GM23338 (cell line): Measurements from ENCODE around the gene LDB3. TPM values are rescaled to one million over a fixed set of nuclear protein-coding genes. Genes with fewer than 3 reads are reported as not detected.

Experiments
- ATAC-seq: fragments of 200-7000 bp; cut with Tn5 transposase; 3 replicates; pipeline ENCODE4 v1.9.1; 2020
- DNase-seq: peaks from one replicate; pipeline ENCODE4 v3.0.0-alpha.2; 2015; ENCODE audit warnings: low spot score
- H2AFZ ChIP-seq: fragments of 200-600 bp; sonication (generic); 2 replicates; pipeline ENCODE4 v1.8.0; 2016; ENCODE audit warnings: antibody characterized with exemption, mild to moderate bottlenecking, moderate library complexity
- H3F3A ChIP-seq: fragments of 200-600 bp; sonication (generic); replicated peaks from 2 replicates; pipeline ENCODE4 v1.8.0; 2017; ENCODE audit warnings: antibody characterized with exemption, mixed run types, low read depth
- H3K27ac ChIP-seq: fragments of 200-600 bp; sonication (generic); 2 replicates; pipeline ENCODE4 v1.6.1; 2016; ENCODE audit warnings: low read depth
- H3K27me3 ChIP-seq: fragments of 200-600 bp; sonication (generic); 2 replicates; pipeline ENCODE4 v1.8.0; 2016; ENCODE audit warnings: mild to moderate bottlenecking, mixed run types, moderate library complexity; ENCODE audit not compliant: insufficient read depth
- H3K36me3 ChIP-seq: fragments of 200-600 bp; sonication (generic); 2 replicates; pipeline ENCODE4 v1.8.0; 2016; ENCODE audit warnings: mild to moderate bottlenecking; ENCODE audit not compliant: insufficient read depth
- H3K4me1 ChIP-seq: fragments of 200-600 bp; sonication (generic); 2 replicates; pipeline ENCODE4 v1.8.0; 2016; ENCODE audit warnings: mild to moderate bottlenecking, moderate library complexity; ENCODE audit not compliant: insufficient read depth
- H3K4me2 ChIP-seq: fragments of 200-600 bp; sonication (generic); 2 replicates; pipeline ENCODE4 v1.7.1; 2017; ENCODE audit warnings: mixed run types
- H3K4me3 ChIP-seq: fragments of 200-600 bp; sonication (generic); 2 replicates; pipeline ENCODE4 v1.6.1; 2016; ENCODE audit warnings: mixed run types
- H3K79me2 ChIP-seq: fragments of 200-600 bp; sonication (generic); replicated peaks from 2 replicates; pipeline ENCODE4 v1.8.0; 2017; ENCODE audit warnings: mild to moderate bottlenecking; ENCODE audit not compliant: insufficient read depth
- H3K9me2 ChIP-seq: fragments of 200-600 bp; sonication (generic); 2 replicates; pipeline ENCODE4 v1.8.0; 2017; ENCODE audit not compliant: insufficient read depth
- H4K20me1 ChIP-seq: fragments of 200-600 bp; sonication (generic); replicated peaks from 2 replicates; pipeline ENCODE4 v1.8.0; 2017; ENCODE audit warnings: mild to moderate bottlenecking; ENCODE audit not compliant: insufficient read depth
- H3K27ac Mint-ChIP-seq: 2 replicates; pipeline ENCODE4 v1.8.0; 2020; ENCODE audit warnings: inconsistent platforms, mild to moderate bottlenecking, moderate library complexity, mixed read lengths
- H3K27me3 Mint-ChIP-seq: 3 replicates; pipeline ENCODE4 v1.8.0; 2022; ENCODE audit warnings: low read depth, mild to moderate bottlenecking, moderate library complexity, mixed read lengths, inconsistent platforms; ENCODE audit not compliant: insufficient read depth, poor library complexity
- H3K36me3 Mint-ChIP-seq: 3 replicates; pipeline ENCODE4 v1.8.0; 2021; ENCODE audit warnings: low read depth, mild to moderate bottlenecking, inconsistent platforms, moderate library complexity, mixed read lengths
- H3K4me1 Mint-ChIP-seq: 3 replicates; pipeline ENCODE4 v1.8.0; 2020; ENCODE audit warnings: mild to moderate bottlenecking, inconsistent platforms, mixed read lengths
- H3K4me3 Mint-ChIP-seq: 3 replicates; pipeline ENCODE4 v1.8.0; 2021; ENCODE audit warnings: moderate library complexity, mild to moderate bottlenecking, inconsistent platforms, mixed read lengths
- H3K9me3 Mint-ChIP-seq: 3 replicates; pipeline ENCODE4 v1.8.0; 2020; ENCODE audit warnings: moderate library complexity, mild to moderate bottlenecking, inconsistent platforms, mixed read lengths
- CREB1 ChIP-seq: fragments of 250-450 bp; sonication (Bioruptor Pico); IDR thresholded peaks from 2 replicates; pipeline ENCODE4 v1.5.0; 2020; ENCODE audit warnings: low read depth, mild to moderate bottlenecking, moderate library complexity
- EZH2 ChIP-seq: fragments of 200-600 bp; sonication (generic); IDR thresholded peaks from one replicate; pipeline ENCODE4 v1.8.0; 2017; ENCODE audit warnings: antibody characterized with exemption, mild to moderate bottlenecking, low read depth; ENCODE audit not compliant: unreplicated experiment
- EZH2phosphoT487 ChIP-seq: fragments of 200-600 bp; sonication (generic); IDR thresholded peaks from one replicate; pipeline ENCODE4 v1.8.1; 2018; ENCODE audit warnings: antibody characterized with exemption; ENCODE audit not compliant: unreplicated experiment
- JUNB ChIP-seq: IDR thresholded peaks from one replicate; pipeline ENCODE4 v1.6.1; 2016; ENCODE audit warnings: antibody characterized with exemption; ENCODE audit not compliant: unreplicated experiment
- NANOG ChIP-seq: IDR thresholded peaks from 2 replicates; pipeline ENCODE4 v1.6.1; 2016; ENCODE audit warnings: antibody characterized with exemption, borderline replicate concordance
- POLR2AphosphoS5 ChIP-seq: IDR thresholded peaks from 2 replicates; pipeline ENCODE4 v1.6.1; 2016; ENCODE audit warnings: antibody characterized with exemption, low read depth
- STAT1 ChIP-seq: IDR thresholded peaks from one replicate; pipeline ENCODE4 v1.6.1; 2016; ENCODE audit warnings: antibody characterized with exemption; ENCODE audit not compliant: unreplicated experiment
- ZNF114 ChIP-seq: fragments of 250-450 bp; sonication (Bioruptor Pico); IDR thresholded peaks from 2 replicates; pipeline ENCODE4 v1.5.0; 2020; ENCODE audit warnings: mild to moderate bottlenecking, moderate library complexity
- ZNF331 ChIP-seq: fragments of 250-450 bp; sonication (Bioruptor Pico); IDR thresholded peaks from 2 replicates; pipeline ENCODE4 v1.5.0; 2020; ENCODE audit warnings: low read depth, mild to moderate bottlenecking, moderate library complexity
- polyA plus RNA-seq: library from polyadenylated mRNA; unstranded; fragments of >200 nt; fragmentation: Nextera tagmentation; extraction: Ambion mirVana; gene quantifications from 2 replicates; pipeline ENCODE4 v1.2.1, GENCODE V29; 2016
- total RNA-seq: library from RNA; depleted of rRNA; stranded (reverse); fragments of >200 nt; shearing (Covaris generic); gene quantifications from 2 replicates; pipeline ENCODE4 v1.2.3, GENCODE V29; 2014
- TF ChIP-seq, protein P1 (sequence below), 2 experiments: fragments of 200-600 bp in 1 of 2; sonication (generic) in 1 of 2; conservative IDR thresholded peaks; 2 replicates each; pipeline versions ENCODE4 v1.5.1 to v1.6.1; 2016 to 2017; ENCODE audit warnings: antibody characterized with exemption in 2 of 2, low read depth in 2 of 2, mild to moderate bottlenecking in 2 of 2, moderate library complexity in 1 of 2
- TF ChIP-seq, protein P2 (sequence below): IDR thresholded peaks from 2 replicates; pipeline ENCODE4 v1.6.1; 2016; ENCODE audit warnings: antibody characterized with exemption
- TF ChIP-seq, protein P3 (sequence below): IDR thresholded peaks from one replicate; pipeline ENCODE4 v1.6.1; 2018; ENCODE audit warnings: antibody characterized with exemption; ENCODE audit not compliant: unreplicated experiment
- TF ChIP-seq, protein P4 (sequence below): fragments of 250-450 bp; sonication (Bioruptor Pico); IDR thresholded peaks from 2 replicates; pipeline ENCODE4 v1.5.0; 2020; ENCODE audit warnings: mild to moderate bottlenecking, moderate library complexity

The LDB3 gene
- total and polyA plus RNA-seq, 2 experiments from 2014 or later = 0.14 to 0.16 TPM

DNA sequence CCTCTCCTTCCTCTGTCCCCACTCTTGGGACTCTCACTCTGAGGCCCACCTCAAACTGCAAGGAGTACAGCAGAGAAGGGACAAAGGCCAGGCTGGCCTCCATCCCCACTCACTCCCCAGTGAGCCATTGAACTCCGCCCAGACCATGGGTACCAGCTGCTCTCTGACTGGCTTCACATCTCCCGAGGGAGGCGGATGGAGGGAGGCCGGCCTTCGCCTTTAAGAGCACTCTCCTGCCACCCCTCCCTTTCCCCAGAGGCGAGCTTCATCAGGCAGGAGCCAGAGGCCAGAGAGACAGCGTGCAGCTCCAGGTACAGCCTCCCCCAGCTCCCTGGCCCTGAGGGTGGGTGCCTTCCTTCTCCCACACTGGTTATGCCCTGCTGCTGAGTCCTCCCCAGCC lies 1.8 kb upstream of the LDB3 start:
- peaks cover 2% of the 10 kb centered on the region; the same call in 1 of the 2 replicates for H3K4me1 ChIP-seq
- Mint-ChIP-seq H3K4me1 (peaks cover 34% of the 10 kb centered on the region), H3K4me3 (no peak overlapping the region), H3K27me3 (peaks cover 6% of the 10 kb centered on the region), H3K27ac (no peak overlapping the region), H3K36me3 (no peaks in the 10 kb centered on the region), H3K9me3 (no peaks in the 10 kb centered on the region)
- DNase-seq (no peak), ATAC-seq (no peak)
- no peaks in the 10 kb centered on the region for H3K79me2 ChIP-seq
- H4K20me1 ChIP-seq = no peaks in the 10 kb centered on the region
- H3K36me3 ChIP-seq = no peaks in the 10 kb centered on the region
- H3F3A ChIP-seq = no peaks in the 10 kb centered on the region
- no peak for TF ChIP-seq JUNB
- TF ChIP-seq, protein P1, sequence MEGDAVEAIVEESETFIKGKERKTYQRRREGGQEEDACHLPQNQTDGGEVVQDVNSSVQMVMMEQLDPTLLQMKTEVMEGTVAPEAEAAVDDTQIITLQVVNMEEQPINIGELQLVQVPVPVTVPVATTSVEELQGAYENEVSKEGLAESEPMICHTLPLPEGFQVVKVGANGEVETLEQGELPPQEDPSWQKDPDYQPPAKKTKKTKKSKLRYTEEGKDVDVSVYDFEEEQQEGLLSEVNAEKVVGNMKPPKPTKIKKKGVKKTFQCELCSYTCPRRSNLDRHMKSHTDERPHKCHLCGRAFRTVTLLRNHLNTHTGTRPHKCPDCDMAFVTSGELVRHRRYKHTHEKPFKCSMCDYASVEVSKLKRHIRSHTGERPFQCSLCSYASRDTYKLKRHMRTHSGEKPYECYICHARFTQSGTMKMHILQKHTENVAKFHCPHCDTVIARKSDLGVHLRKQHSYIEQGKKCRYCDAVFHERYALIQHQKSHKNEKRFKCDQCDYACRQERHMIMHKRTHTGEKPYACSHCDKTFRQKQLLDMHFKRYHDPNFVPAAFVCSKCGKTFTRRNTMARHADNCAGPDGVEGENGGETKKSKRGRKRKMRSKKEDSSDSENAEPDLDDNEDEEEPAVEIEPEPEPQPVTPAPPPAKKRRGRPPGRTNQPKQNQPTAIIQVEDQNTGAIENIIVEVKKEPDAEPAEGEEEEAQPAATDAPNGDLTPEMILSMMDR (conservative IDR thresholded peaks at IDR 0.05; ENCODE audit: low read depth in 2 of 2) = no peak
- TF ChIP-seq, protein P2, sequence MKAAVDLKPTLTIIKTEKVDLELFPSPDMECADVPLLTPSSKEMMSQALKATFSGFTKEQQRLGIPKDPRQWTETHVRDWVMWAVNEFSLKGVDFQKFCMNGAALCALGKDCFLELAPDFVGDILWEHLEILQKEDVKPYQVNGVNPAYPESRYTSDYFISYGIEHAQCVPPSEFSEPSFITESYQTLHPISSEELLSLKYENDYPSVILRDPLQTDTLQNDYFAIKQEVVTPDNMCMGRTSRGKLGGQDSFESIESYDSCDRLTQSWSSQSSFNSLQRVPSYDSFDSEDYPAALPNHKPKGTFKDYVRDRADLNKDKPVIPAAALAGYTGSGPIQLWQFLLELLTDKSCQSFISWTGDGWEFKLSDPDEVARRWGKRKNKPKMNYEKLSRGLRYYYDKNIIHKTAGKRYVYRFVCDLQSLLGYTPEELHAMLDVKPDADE = no peak
- no peak for TF ChIP-seq EZH2phosphoT487
- no peak for TF ChIP-seq CREB1 (CRISPR knock-in tag)
- TF ChIP-seq, protein P3, sequence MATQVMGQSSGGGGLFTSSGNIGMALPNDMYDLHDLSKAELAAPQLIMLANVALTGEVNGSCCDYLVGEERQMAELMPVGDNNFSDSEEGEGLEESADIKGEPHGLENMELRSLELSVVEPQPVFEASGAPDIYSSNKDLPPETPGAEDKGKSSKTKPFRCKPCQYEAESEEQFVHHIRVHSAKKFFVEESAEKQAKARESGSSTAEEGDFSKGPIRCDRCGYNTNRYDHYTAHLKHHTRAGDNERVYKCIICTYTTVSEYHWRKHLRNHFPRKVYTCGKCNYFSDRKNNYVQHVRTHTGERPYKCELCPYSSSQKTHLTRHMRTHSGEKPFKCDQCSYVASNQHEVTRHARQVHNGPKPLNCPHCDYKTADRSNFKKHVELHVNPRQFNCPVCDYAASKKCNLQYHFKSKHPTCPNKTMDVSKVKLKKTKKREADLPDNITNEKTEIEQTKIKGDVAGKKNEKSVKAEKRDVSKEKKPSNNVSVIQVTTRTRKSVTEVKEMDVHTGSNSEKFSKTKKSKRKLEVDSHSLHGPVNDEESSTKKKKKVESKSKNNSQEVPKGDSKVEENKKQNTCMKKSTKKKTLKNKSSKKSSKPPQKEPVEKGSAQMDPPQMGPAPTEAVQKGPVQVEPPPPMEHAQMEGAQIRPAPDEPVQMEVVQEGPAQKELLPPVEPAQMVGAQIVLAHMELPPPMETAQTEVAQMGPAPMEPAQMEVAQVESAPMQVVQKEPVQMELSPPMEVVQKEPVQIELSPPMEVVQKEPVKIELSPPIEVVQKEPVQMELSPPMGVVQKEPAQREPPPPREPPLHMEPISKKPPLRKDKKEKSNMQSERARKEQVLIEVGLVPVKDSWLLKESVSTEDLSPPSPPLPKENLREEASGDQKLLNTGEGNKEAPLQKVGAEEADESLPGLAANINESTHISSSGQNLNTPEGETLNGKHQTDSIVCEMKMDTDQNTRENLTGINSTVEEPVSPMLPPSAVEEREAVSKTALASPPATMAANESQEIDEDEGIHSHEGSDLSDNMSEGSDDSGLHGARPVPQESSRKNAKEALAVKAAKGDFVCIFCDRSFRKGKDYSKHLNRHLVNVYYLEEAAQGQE = no peak
- TF ChIP-seq EZH2 = no peak
- TF ChIP-seq, protein P4, sequence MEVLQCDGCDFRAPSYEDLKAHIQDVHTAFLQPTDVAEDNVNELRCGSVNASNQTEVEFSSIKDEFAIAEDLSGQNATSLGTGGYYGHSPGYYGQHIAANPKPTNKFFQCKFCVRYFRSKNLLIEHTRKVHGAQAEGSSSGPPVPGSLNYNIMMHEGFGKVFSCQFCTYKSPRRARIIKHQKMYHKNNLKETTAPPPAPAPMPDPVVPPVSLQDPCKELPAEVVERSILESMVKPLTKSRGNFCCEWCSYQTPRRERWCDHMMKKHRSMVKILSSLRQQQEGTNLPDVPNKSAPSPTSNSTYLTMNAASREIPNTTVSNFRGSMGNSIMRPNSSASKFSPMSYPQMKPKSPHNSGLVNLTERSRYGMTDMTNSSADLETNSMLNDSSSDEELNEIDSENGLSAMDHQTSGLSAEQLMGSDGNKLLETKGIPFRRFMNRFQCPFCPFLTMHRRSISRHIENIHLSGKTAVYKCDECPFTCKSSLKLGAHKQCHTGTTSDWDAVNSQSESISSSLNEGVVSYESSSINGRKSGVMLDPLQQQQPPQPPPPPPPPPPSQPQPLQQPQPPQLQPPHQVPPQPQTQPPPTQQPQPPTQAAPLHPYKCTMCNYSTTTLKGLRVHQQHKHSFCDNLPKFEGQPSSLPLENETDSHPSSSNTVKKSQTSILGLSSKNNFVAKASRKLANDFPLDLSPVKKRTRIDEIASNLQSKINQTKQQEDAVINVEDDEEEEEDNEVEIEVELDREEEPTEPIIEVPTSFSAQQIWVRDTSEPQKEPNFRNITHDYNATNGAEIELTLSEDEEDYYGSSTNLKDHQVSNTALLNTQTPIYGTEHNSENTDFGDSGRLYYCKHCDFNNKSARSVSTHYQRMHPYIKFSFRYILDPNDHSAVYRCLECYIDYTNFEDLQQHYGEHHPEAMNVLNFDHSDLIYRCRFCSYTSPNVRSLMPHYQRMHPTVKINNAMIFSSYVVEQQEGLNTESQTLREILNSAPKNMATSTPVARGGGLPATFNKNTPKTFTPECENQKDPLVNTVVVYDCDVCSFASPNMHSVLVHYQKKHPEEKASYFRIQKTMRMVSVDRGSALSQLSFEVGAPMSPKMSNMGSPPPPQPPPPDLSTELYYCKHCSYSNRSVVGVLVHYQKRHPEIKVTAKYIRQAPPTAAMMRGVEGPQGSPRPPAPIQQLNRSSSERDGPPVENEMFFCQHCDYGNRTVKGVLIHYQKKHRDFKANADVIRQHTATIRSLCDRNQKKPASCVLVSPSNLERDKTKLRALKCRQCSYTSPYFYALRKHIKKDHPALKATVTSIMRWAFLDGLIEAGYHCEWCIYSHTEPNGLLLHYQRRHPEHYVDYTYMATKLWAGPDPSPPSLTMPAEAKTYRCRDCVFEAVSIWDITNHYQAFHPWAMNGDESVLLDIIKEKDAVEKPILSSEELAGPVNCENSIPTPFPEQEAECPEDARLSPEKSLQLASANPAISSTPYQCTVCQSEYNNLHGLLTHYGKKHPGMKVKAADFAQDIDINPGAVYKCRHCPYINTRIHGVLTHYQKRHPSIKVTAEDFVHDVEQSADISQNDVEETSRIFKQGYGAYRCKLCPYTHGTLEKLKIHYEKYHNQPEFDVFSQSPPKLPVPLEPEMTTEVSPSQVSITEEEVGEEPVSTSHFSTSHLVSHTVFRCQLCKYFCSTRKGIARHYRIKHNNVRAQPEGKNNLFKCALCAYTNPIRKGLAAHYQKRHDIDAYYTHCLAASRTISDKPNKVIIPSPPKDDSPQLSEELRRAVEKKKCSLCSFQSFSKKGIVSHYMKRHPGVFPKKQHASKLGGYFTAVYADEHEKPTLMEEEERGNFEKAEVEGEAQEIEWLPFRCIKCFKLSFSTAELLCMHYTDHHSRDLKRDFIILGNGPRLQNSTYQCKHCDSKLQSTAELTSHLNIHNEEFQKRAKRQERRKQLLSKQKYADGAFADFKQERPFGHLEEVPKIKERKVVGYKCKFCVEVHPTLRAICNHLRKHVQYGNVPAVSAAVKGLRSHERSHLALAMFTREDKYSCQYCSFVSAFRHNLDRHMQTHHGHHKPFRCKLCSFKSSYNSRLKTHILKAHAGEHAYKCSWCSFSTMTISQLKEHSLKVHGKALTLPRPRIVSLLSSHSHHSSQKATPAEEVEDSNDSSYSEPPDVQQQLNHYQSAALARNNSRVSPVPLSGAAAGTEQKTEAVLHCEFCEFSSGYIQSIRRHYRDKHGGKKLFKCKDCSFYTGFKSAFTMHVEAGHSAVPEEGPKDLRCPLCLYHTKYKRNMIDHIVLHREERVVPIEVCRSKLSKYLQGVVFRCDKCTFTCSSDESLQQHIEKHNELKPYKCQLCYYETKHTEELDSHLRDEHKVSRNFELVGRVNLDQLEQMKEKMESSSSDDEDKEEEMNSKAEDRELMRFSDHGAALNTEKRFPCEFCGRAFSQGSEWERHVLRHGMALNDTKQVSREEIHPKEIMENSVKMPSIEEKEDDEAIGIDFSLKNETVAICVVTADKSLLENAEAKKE (CRISPR knock-in tag) = no peak
- TF ChIP-seq STAT1 = no peak
- no peak for TF ChIP-seq ZNF331 (CRISPR knock-in tag)
- TF ChIP-seq ZNF114 (CRISPR knock-in tag) = no peak
- TF ChIP-seq NANOG = no peak
- no peak for TF ChIP-seq POLR2AphosphoS5
- no peak overlapping the region for H3K4me2 ChIP-seq
- H3K27me3 ChIP-seq = no peaks in the 10 kb centered on the region
- no peak overlapping the region for H2AFZ ChIP-seq
- H3K9me2 ChIP-seq = no peaks in the 10 kb centered on the region
- no peak overlapping the region for H3K27ac ChIP-seq
- H3K4me3 ChIP-seq = no peak overlapping the region
